GM21825 (cell line): ENCODE results near the gene ZNF586.
"Not testable (repeated sequence)": the region's sequence is repeated elsewhere in the genome, so short reads cannot be mapped to it uniquely, and the experiment has no call there.

Experiments
- ATAC-seq: cut with Tn5 transposase; IDR thresholded peaks from one replicate; pipeline ENCODE4 v1.9.1; 2021; ENCODE audit warnings: mild to moderate bottlenecking, moderate library complexity; ENCODE audit not compliant: unreplicated experiment

Gene ZNF586

DNA sequence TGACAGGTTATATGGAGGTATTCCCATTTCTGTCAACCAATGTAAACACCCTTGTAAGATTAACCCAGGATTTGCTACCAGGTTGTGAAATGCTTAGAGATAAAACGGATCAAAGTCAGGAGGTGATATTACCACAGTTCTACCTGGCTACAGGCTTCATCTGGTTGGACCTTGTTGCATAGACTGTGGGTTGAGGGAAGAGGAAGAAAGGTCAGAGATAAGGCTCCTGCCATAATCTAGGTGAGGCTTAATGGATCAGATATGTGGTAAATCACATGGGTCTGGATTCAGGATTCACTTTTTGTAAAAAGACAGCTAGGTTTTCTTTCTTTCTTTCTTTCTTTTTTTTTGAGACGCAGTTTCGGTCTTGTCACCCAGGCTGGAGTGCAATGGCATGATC, 52.0 kb downstream of the ZNF586 start:
- ATAC-seq: not testable (repeated sequence)

GRCh38 chr19:57823155-57823554, 53.7 kb downstream of the ZNF586 start:
- ATAC-seq: not testable (repeated sequence)

DNA sequence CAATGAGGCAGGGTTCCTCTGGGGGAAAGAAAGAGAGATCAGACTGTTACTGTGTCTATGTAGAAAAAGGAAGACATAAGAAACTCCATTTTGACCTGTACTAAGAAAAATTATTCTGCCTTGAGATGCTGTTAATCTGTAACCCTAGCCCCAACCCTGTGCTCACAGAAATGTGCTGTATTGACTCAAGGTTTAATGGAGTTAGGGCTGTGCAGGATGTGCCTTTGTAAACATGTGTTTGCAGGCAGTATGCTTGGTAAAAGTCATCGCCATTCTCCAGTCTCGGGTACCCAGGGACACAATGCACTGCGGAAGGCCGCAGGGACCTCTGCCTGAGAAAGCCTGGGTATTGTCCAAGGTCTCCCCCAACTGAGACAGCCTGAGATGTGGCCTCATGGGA, 54.1 kb downstream of the ZNF586 start:
- not testable (repeated sequence) for ATAC-seq

- ATAC-seq: no peak
Measured at GRCh38 chr19:57825511-57825910, 56.0 kb downstream of the ZNF586 start.

GRCh38 chr19:57829316-57829715, 59.8 kb downstream of the ZNF586 start:
- ATAC-seq: no peak

DNA sequence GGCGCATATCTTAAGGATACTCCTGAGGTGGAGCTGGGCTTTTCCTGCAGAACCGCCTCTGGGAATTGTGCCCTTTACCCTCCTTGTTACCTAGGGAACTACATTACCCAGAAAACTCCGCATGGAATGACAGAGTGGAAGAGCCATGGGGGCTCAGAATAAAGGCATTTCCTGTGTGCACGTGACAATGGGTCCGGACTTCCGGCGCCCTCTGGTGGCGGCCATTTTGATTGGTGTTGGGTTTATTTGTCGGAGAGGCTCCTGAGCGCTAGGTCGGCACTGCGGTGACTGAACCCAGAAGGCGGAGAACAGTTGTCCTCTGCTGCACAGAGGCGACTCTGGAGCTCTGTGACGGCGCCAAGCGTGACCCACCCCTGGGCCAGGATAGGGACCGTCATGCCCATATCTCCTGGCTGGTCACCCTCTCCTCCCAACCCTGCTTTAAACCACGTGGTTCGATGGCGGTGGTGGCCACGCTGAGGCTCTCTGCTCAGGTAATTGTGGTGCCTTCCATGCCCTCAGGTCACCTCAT, 60.7 kb downstream of the ZNF586 start, which contains the start of gene ZNF587B:
TSS of gene ZNF587B (plus strand) at position 229 of the 532 bp plus-strand sequence. CDS start at position 459, 230 bp downstream.
- no peak for ATAC-seq
